Activated T-helper 17 cell treated with anti-CD3 and anti-CD28 coated beads, Interleukin-2, amount 50 U/mL, for 72 hours (primary cell): ENCODE results near the gene ANKUB1. TPM values are rescaled to one million over a fixed set of nuclear protein-coding genes. Genes with fewer than 3 reads are reported as not detected.

Experiments used
- ATAC-seq: fragments of 150-1000 bp; cut with Tn5 transposase; replicated peaks from 2 replicates; pipeline ENCODE4 v1.10.0; 2021; ENCODE audit warnings: mild to moderate bottlenecking, moderate library complexity
- H3K27ac Mint-ChIP-seq: one replicate; pipeline ENCODE4 v1.8.0; 2022; ENCODE audit warnings: mixed read lengths
- H3K27me3 Mint-ChIP-seq: one replicate; pipeline ENCODE4 v1.8.0; 2022; ENCODE audit warnings: mixed read lengths
- H3K36me3 Mint-ChIP-seq: one replicate; pipeline ENCODE4 v1.8.0; 2022; ENCODE audit warnings: low read depth, mild to moderate bottlenecking, mixed read lengths
- H3K4me1 Mint-ChIP-seq: one replicate; pipeline ENCODE4 v1.8.0; 2022; ENCODE audit warnings: mixed read lengths
- H3K4me3 Mint-ChIP-seq: one replicate; pipeline ENCODE4 v1.8.0; 2022; ENCODE audit warnings: mild to moderate bottlenecking, mixed read lengths
- H3K9me3 Mint-ChIP-seq: one replicate; pipeline ENCODE4 v1.8.0; 2022; ENCODE audit warnings: mixed read lengths
- total RNA-seq, 2 donors: library from RNA; stranded (reverse); gene quantifications; one replicate each; pipeline ENCODE4 v1.2.3, GENCODE V29; 2022

The ANKUB1 gene
- total RNA-seq, 2 donors from 2014 or later: not detected

- ATAC-seq: no peak
- no peaks in the 10 kb centered on the region for H3K9me3 Mint-ChIP-seq
- peaks cover 31% of the 10 kb centered on the region for H3K27me3 Mint-ChIP-seq
- no peak overlapping the region for H3K27ac Mint-ChIP-seq
- H3K36me3 Mint-ChIP-seq: no peaks in the 10 kb centered on the region
- no peak overlapping the region for H3K4me3 Mint-ChIP-seq
- no peaks in the 10 kb centered on the region for H3K4me1 Mint-ChIP-seq
Observed at GRCh38 chr3:149790268-149790667, 2.1 kb downstream of the ANKUB1 start.

- H3K36me3 Mint-ChIP-seq: no peaks in the 10 kb centered on the region
- no peaks in the 10 kb centered on the region for H3K9me3 Mint-ChIP-seq
- H3K27ac Mint-ChIP-seq: no peak overlapping the region
- no peaks in the 10 kb centered on the region for H3K4me1 Mint-ChIP-seq
- no peak overlapping the region for H3K4me3 Mint-ChIP-seq
- ATAC-seq: no peak
- peaks cover 19% of the 10 kb centered on the region for H3K27me3 Mint-ChIP-seq
Observed at GRCh38 chr3:149784064-149784704, 8.2 kb downstream of the ANKUB1 start.

GRCh38 chr3:149783576-149783975, 8.8 kb downstream of the ANKUB1 start:
- ATAC-seq: no peak
- H3K4me3 Mint-ChIP-seq: no peak overlapping the region
- H3K36me3 Mint-ChIP-seq: no peaks in the 10 kb centered on the region
- no peaks in the 10 kb centered on the region for H3K4me1 Mint-ChIP-seq
- no peak overlapping the region for H3K27ac Mint-ChIP-seq
- H3K27me3 Mint-ChIP-seq: peaks cover 19% of the 10 kb centered on the region
- no peaks in the 10 kb centered on the region for H3K9me3 Mint-ChIP-seq

- no peak for ATAC-seq
- no peaks in the 10 kb centered on the region for H3K4me1 Mint-ChIP-seq
- no peaks in the 10 kb centered on the region for H3K9me3 Mint-ChIP-seq
- H3K27ac Mint-ChIP-seq: no peak overlapping the region
- no peaks in the 10 kb centered on the region for H3K36me3 Mint-ChIP-seq
- H3K27me3 Mint-ChIP-seq: peaks cover 10% of the 10 kb centered on the region
- no peak overlapping the region for H3K4me3 Mint-ChIP-seq
Observed at GRCh38 chr3:149781741-149782140, 10.6 kb downstream of the ANKUB1 start.

GRCh38 chr3:149781211-149781610, 11.1 kb downstream of the ANKUB1 start:
- Mint-ChIP-seq H3K36me3 (no peaks in the 10 kb centered on the region), H3K27ac (no peak overlapping the region), H3K27me3 (peaks cover 7% of the 10 kb centered on the region), H3K4me3 (no peak overlapping the region), H3K4me1 (no peaks in the 10 kb centered on the region), H3K9me3 (no peaks in the 10 kb centered on the region)
- ATAC-seq: no peak

GRCh38 chr3:149777414-149778214, 14.7 kb downstream of the ANKUB1 start:
- Mint-ChIP-seq H3K9me3 (no peaks in the 10 kb centered on the region), H3K4me1 (no peaks in the 10 kb centered on the region)
- no peak for ATAC-seq

GRCh38 chr3:149776170-149776569, 16.2 kb downstream of the ANKUB1 start:
- Mint-ChIP-seq H3K27ac (no peak overlapping the region), H3K4me1 (no peaks in the 10 kb centered on the region), H3K9me3 (no peaks in the 10 kb centered on the region), H3K27me3 (peaks cover 10% of the 10 kb centered on the region), H3K36me3 (no peaks in the 10 kb centered on the region), H3K4me3 (no peak overlapping the region)
- ATAC-seq: no peak

More at GRCh38 chr3:149777414-149778214, 14.7 kb downstream of the ANKUB1 start:
- Mint-ChIP-seq H3K27me3 (peaks cover 7% of the 10 kb centered on the region), H3K27ac (no peak overlapping the region), H3K36me3 (no peaks in the 10 kb centered on the region), H3K4me3 (no peak overlapping the region)

- ATAC-seq: no peak
- Mint-ChIP-seq H3K4me1 (no peaks in the 10 kb centered on the region), H3K4me3 (no peak overlapping the region), H3K27me3 (peaks cover 10% of the 10 kb centered on the region), H3K27ac (no peak overlapping the region), H3K9me3 (no peaks in the 10 kb centered on the region), H3K36me3 (no peaks in the 10 kb centered on the region)
Observed at GRCh38 chr3:149772861-149773260, 19.5 kb downstream of the ANKUB1 start.

GRCh38 chr3:149771652-149772271, 20.6 kb downstream of the ANKUB1 start:
- H3K4me3 Mint-ChIP-seq: no peak overlapping the region
- ATAC-seq: peak; percentile 44
- peaks cover 11% of the 10 kb centered on the region for H3K27me3 Mint-ChIP-seq
- no peaks in the 10 kb centered on the region for H3K4me1 Mint-ChIP-seq
- no peak overlapping the region for H3K27ac Mint-ChIP-seq
- H3K36me3 Mint-ChIP-seq: no peaks in the 10 kb centered on the region
- H3K9me3 Mint-ChIP-seq: no peaks in the 10 kb centered on the region

- Mint-ChIP-seq H3K36me3 (no peaks in the 10 kb centered on the region), H3K9me3 (no peaks in the 10 kb centered on the region), H3K4me1 (no peaks in the 10 kb centered on the region), H3K27ac (no peak overlapping the region), H3K27me3 (peaks cover 15% of the 10 kb centered on the region), H3K4me3 (no peak overlapping the region)
- ATAC-seq: no peak
Observed at GRCh38 chr3:149770246-149770645, 22.1 kb downstream of the ANKUB1 start.

- Mint-ChIP-seq H3K4me1 (no peaks in the 10 kb centered on the region), H3K4me3 (no peak overlapping the region), H3K36me3 (no peaks in the 10 kb centered on the region), H3K27me3 (peaks cover 15% of the 10 kb centered on the region), H3K9me3 (no peaks in the 10 kb centered on the region), H3K27ac (no peak overlapping the region)
- ATAC-seq: no peak
Observed at GRCh38 chr3:149768704-149769103, 23.6 kb downstream of the ANKUB1 start.

- no peaks in the 10 kb centered on the region for H3K9me3 Mint-ChIP-seq
- H3K36me3 Mint-ChIP-seq: no peaks in the 10 kb centered on the region
- H3K27me3 Mint-ChIP-seq: peaks cover 15% of the 10 kb centered on the region
- H3K4me1 Mint-ChIP-seq: no peaks in the 10 kb centered on the region
- no peak overlapping the region for H3K4me3 Mint-ChIP-seq
- no peak for ATAC-seq
- no peak overlapping the region for H3K27ac Mint-ChIP-seq
Observed at GRCh38 chr3:149767720-149768119, 24.6 kb downstream of the ANKUB1 start.

- no peaks in the 10 kb centered on the region for H3K36me3 Mint-ChIP-seq
- H3K27me3 Mint-ChIP-seq: peaks cover 12% of the 10 kb centered on the region
- no peak for ATAC-seq
- no peak overlapping the region for H3K27ac Mint-ChIP-seq
- no peaks in the 10 kb centered on the region for H3K4me1 Mint-ChIP-seq
- H3K9me3 Mint-ChIP-seq: no peaks in the 10 kb centered on the region
- H3K4me3 Mint-ChIP-seq: no peak overlapping the region
Observed at GRCh38 chr3:149765762-149766334, 26.5 kb downstream of the ANKUB1 start.

- no peak overlapping the region for H3K4me3 Mint-ChIP-seq
- H3K36me3 Mint-ChIP-seq: no peaks in the 10 kb centered on the region
- H3K27me3 Mint-ChIP-seq: peaks cover 15% of the 10 kb centered on the region
- no peaks in the 10 kb centered on the region for H3K9me3 Mint-ChIP-seq
- H3K4me1 Mint-ChIP-seq: no peaks in the 10 kb centered on the region
- no peak for ATAC-seq
- H3K27ac Mint-ChIP-seq: no peak overlapping the region
Observed at GRCh38 chr3:149764302-149764701, 28.1 kb downstream of the ANKUB1 start.
